ENCODE results near the gene PLCB1. TPM values are rescaled to one million over a fixed set of nuclear protein-coding genes. Genes with fewer than 3 reads are reported as not detected.

The PLCB1 gene
- total RNA-seq, 1 experiment from 2014 or later = 6.8 TPM

DNA sequence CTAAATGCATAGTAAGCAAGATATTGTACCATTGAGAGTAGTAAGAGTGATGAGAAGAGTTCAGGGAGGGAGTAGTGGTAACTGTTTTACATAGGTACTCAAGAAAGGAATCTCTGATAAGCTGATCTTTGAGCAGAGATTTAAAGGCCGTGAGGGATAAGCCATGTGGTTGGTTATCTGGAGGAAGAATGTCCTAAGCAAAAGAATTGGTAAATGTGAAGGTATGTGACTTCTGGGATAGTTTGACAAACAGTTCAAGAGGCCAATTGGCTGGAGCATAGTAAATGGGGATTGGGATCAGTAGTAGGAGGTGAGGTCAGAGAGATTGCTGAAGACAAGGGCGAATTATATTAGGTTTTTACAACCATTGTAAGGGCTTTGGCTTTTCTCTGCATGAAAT lies 40.1 kb downstream of the PLCB1 start:
- Histone ChIP-seq H3K27ac (ENCODE audit: low read depth, low read length, poor library complexity, severe bottlenecking) (no peak overlapping the region), H3K9me3 (ENCODE audit: low read depth, low read length, poor library complexity, severe bottlenecking) (no peaks in the 10 kb centered on the region), H3K36me3 (ENCODE audit: insufficient read depth, low read length, poor library complexity, severe bottlenecking) (no peaks in the 10 kb centered on the region), H3K4me1 (ENCODE audit: insufficient read depth, low read length, poor library complexity, severe bottlenecking) (no peaks in the 10 kb centered on the region), H3K4me3 (ENCODE audit: low read depth, low read length, poor library complexity, severe bottlenecking) (no peak overlapping the region), H3K27me3 (replicated peaks; ENCODE audit: insufficient read depth, low read depth, low read length, poor library complexity) (no peaks in the 10 kb centered on the region)
- CTCF ChIA-PET = no interaction called here
- intact Hi-C loops (cut with micrococcal nuclease; ENCODE audit: unreplicated experiment) = no loop called here
- DNase-seq (ENCODE audit: low spot score) = no peak
- no TSS peak for BruUV-seq (replicated peaks)
- POLR2A ChIA-PET (ENCODE audit: low non-redundant PET) = no interaction called here
- TF ChIP-seq EZH2 (IDR thresholded peaks at IDR 0.05; ENCODE audit: borderline replicate concordance, low read depth, low read length, poor library complexity, severe bottlenecking) = no peak
- TF ChIP-seq, protein P1, sequence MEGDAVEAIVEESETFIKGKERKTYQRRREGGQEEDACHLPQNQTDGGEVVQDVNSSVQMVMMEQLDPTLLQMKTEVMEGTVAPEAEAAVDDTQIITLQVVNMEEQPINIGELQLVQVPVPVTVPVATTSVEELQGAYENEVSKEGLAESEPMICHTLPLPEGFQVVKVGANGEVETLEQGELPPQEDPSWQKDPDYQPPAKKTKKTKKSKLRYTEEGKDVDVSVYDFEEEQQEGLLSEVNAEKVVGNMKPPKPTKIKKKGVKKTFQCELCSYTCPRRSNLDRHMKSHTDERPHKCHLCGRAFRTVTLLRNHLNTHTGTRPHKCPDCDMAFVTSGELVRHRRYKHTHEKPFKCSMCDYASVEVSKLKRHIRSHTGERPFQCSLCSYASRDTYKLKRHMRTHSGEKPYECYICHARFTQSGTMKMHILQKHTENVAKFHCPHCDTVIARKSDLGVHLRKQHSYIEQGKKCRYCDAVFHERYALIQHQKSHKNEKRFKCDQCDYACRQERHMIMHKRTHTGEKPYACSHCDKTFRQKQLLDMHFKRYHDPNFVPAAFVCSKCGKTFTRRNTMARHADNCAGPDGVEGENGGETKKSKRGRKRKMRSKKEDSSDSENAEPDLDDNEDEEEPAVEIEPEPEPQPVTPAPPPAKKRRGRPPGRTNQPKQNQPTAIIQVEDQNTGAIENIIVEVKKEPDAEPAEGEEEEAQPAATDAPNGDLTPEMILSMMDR (conservative IDR thresholded peaks at IDR 0.05; ENCODE audit: low read depth, low read length) = no peak

DNA sequence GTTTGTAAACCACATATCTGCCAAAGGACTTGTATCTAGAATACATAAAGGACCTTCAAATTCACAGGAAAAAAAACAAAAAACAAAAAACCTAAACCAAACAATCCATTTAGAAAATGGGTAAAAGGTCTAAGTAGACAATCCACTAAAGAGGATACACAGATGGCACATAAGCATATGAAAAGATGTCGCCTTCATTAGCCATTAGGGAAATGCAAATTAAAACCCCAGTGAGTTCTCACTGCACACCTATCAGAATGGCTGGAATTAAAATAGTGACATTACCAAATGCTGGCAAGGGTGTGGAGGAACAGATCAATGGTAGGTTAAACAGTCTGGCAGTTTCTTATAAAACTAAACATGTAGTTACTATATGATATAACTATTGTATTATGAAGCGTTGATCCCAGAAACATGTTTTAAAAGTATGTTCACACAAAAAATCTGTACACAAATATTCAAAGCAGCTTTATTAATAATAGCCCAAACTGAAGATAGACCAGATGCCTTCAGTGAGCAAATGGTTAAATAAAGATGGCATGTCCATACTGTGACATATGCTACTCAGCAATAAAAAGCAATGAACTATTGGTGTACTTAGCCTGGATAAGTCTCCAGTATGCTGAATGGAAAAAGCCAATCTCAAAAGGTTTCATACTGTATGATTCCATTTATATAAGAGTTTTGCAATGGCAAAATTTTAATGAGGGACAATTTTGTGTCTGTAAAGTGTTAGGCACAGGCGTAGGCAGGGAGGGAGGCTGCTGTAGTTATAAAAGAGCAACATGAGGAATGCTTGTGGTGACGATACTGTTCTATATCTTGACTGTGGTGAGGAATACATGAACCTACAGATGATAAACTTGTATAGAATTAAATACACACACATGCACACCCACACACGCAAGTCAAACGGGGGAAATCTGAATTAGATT lies 43.9 kb downstream of the PLCB1 start:
- H3K4me3 ChIP-seq (ENCODE audit: low read depth, low read length, poor library complexity, severe bottlenecking) = no peak overlapping the region
- H3K36me3 ChIP-seq (ENCODE audit: insufficient read depth, low read length, poor library complexity, severe bottlenecking) = no peaks in the 10 kb centered on the region
- no peaks in the 10 kb centered on the region for H3K4me1 ChIP-seq (ENCODE audit: insufficient read depth, low read length, poor library complexity, severe bottlenecking)
- DNase-seq (ENCODE audit: low spot score) = no peak
- BruUV-seq (replicated peaks) = no TSS peak
- TF ChIP-seq, protein P1 (conservative IDR thresholded peaks at IDR 0.05; ENCODE audit: low read depth, low read length) = no peak
- TF ChIP-seq EZH2 (IDR thresholded peaks at IDR 0.05; ENCODE audit: borderline replicate concordance, low read depth, low read length, poor library complexity, severe bottlenecking) = no peak
- no peaks in the 10 kb centered on the region for H3K27me3 ChIP-seq (replicated peaks; ENCODE audit: insufficient read depth, low read depth, low read length, poor library complexity)
- intact Hi-C loops (cut with micrococcal nuclease; ENCODE audit: unreplicated experiment) = no loop called here
- POLR2A ChIA-PET (ENCODE audit: low non-redundant PET) = no interaction called here
- CTCF ChIA-PET = no interaction called here
- H3K9me3 ChIP-seq (ENCODE audit: low read depth, low read length, poor library complexity, severe bottlenecking) = no peaks in the 10 kb centered on the region
- no peak overlapping the region for H3K27ac ChIP-seq (ENCODE audit: low read depth, low read length, poor library complexity, severe bottlenecking)

DNA sequence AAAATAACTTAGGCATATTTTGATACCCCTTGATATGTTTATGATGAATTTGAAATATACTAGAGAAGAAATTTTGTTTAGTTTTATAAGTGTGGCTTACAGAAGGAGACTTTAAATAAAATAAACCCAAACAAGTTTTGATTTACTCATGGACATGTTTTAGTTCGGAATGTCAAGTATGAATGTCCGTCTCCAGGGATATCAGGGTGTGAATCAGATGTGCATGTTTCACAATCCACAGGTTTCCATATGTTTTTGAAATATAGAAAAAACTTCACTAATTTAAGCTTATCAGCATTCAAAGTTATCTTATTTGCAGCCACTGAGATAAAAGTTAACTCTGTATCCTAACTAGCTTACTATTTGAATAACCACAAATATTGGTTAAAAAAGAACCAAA lies 51.5 kb downstream of the PLCB1 start:
- POLR2A ChIA-PET (ENCODE audit: low non-redundant PET) = interaction anchor here (0.7 kb wide), 1 partner anchor 107 kb away, joined by 9 read pairs; no protein-coding TSS in a partner anchor
- BruUV-seq (replicated peaks) = no TSS peak
- Histone ChIP-seq H3K4me3 (ENCODE audit: low read depth, low read length, poor library complexity, severe bottlenecking) (no peak overlapping the region), H3K36me3 (ENCODE audit: insufficient read depth, low read length, poor library complexity, severe bottlenecking) (no peaks in the 10 kb centered on the region), H3K27ac (ENCODE audit: low read depth, low read length, poor library complexity, severe bottlenecking) (no peak overlapping the region), H3K27me3 (replicated peaks; ENCODE audit: insufficient read depth, low read depth, low read length, poor library complexity) (no peaks in the 10 kb centered on the region), H3K4me1 (ENCODE audit: insufficient read depth, low read length, poor library complexity, severe bottlenecking) (no peaks in the 10 kb centered on the region), H3K9me3 (ENCODE audit: low read depth, low read length, poor library complexity, severe bottlenecking) (no peaks in the 10 kb centered on the region)
- CTCF ChIA-PET = no interaction called here
- intact Hi-C loops (cut with micrococcal nuclease; ENCODE audit: unreplicated experiment) = no loop called here
- DNase-seq (ENCODE audit: low spot score) = no peak
- no peak for TF ChIP-seq EZH2 (IDR thresholded peaks at IDR 0.05; ENCODE audit: borderline replicate concordance, low read depth, low read length, poor library complexity, severe bottlenecking)
- TF ChIP-seq, protein P1 (conservative IDR thresholded peaks at IDR 0.05; ENCODE audit: low read depth, low read length) = no peak
